Prostate gland (tissue), 2 donors: ENCODE results near the gene ANKS1B. TPM values are rescaled to one million over a fixed set of nuclear protein-coding genes. Genes with fewer than 3 reads are reported as not detected.

Experiments used
- DNase-seq: peaks from one replicate; pipeline ENCODE4 v3.0.0-alpha.2; 2019; ENCODE audit warnings: low spot score
- H3K27ac ChIP-seq, 2 donors: fragments of 200-600 bp; sonication (generic); 2 replicates each; pipeline ENCODE4 v1.5.1; 2017 to 2019
- H3K27me3 ChIP-seq: fragments of 200-600 bp; sonication (generic); replicated peaks from 2 replicates; pipeline ENCODE4 v1.5.1; 2019; ENCODE audit not compliant: insufficient read depth
- H3K36me3 ChIP-seq, 2 donors: fragments of 200-600 bp; sonication (generic); 1 replicate in 1 of 2; 2 replicates in 1 of 2; pipeline versions ENCODE4 v1.5.1 to v1.8.1; 2017 to 2019
- H3K4me1 ChIP-seq: fragments of 200-600 bp; sonication (generic); replicated peaks from 2 replicates; pipeline ENCODE4 v1.5.1; 2019
- H3K4me3 ChIP-seq, 2 donors: fragments of 200-600 bp; sonication (generic); 2 replicates each; pipeline ENCODE4 v1.5.1; 2017 to 2019
- H3K9me3 ChIP-seq: fragments of 200-600 bp; sonication (generic); 2 replicates; pipeline ENCODE4 v1.5.1; 2017
- CTCF ChIP-seq, 4 experiments: fragments of 200-600 bp in 2 of 4; fragments of 450-650 bp in 2 of 4; sonication (generic) in 2 of 4; IDR thresholded peaks; 1 replicate in 3 of 4; 2 replicates in 1 of 4; pipeline ENCODE4 v1.5.1; 2016 to 2019; ENCODE audit warnings: antibody characterized with exemption in 4 of 4, mild to moderate bottlenecking in 2 of 4, moderate library complexity in 2 of 4
- POLR2A ChIP-seq: fragments of 450-650 bp; IDR thresholded peaks from one replicate; pipeline ENCODE4 v1.6.1; 2016; ENCODE audit warnings: antibody characterized with exemption, mild to moderate bottlenecking
- POLR2AphosphoS5 ChIP-seq: sonication (generic); formaldehyde crosslinking; IDR thresholded peaks from one replicate; pipeline ENCODE4 v1.6.1; 2017; ENCODE audit warnings: antibody characterized with exemption
- WGBS: methylation state at CpG from one replicate; pipeline ENCODE4 v1.1.5; 2018; 5-methylcytosine and 5-hydroxymethylcytosine counted together
- intact Hi-C: fragments of 100-400 bp; cut with DNase I; formaldehyde crosslinking; loops from one replicate; pipeline ENCODE4 v1.14.2; 2022
- total RNA-seq, 2 donors: library from RNA; depleted of rRNA; stranded (reverse); fragments of >200 nt; gene quantifications; one replicate each; pipeline ENCODE4 v1.1.0, GENCODE V29; 2016

The ANKS1B gene
- total RNA-seq, 2 donors from 2014 or later = 13.0 to 17.4 TPM

DNA sequence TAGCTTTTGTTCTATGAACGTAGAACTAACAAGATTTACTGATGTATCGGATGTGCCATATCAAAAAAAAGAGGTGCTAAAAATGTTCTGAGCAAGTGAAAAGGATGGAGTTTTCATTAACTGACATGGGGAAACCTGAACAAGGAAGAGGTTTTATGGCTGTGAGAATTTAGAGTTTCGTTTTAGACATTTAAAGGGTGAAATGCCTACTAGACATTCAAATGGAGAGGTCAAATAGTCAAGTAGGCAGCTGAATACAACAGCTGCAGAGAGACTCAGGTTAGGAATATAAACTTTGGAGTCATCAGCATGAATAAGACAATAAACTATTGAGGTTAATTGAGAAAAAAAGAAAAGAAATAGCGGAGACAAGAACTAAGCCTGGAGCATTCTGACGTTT, 702.1 kb downstream of the ANKS1B start:
- no peak for TF ChIP-seq POLR2AphosphoS5
- no peak for TF ChIP-seq POLR2A
- TF ChIP-seq CTCF (IDR thresholded peaks at IDR 0.05) = no peak
- WGBS = 58% methylated on average over 5 of the region's 5 CpGs
- H3K4me3 ChIP-seq = no peak overlapping the region
- no peaks in the 10 kb centered on the region for H3K9me3 ChIP-seq
- no peaks in the 10 kb centered on the region for H3K27me3 ChIP-seq
- DNase-seq = no peak
- no peak overlapping the region for H3K27ac ChIP-seq
- intact Hi-C loops = no loop called here
- no peaks in the 10 kb centered on the region for H3K36me3 ChIP-seq
- H3K4me1 ChIP-seq = no peaks in the 10 kb centered on the region

GRCh38 chr12:99282086-99282485, 702.6 kb downstream of the ANKS1B start:
- no peaks in the 10 kb centered on the region for H3K9me3 ChIP-seq
- WGBS = 85% methylated on average over 1 of the region's 1 CpG
- DNase-seq = no peak
- intact Hi-C loops = no loop called here
- no peaks in the 10 kb centered on the region for H3K36me3 ChIP-seq
- no peaks in the 10 kb centered on the region for H3K27me3 ChIP-seq
- no peak overlapping the region for H3K27ac ChIP-seq
- TF ChIP-seq POLR2AphosphoS5 = no peak
- TF ChIP-seq POLR2A = no peak
- TF ChIP-seq CTCF (IDR thresholded peaks at IDR 0.05) = no peak
- no peaks in the 10 kb centered on the region for H3K4me1 ChIP-seq
- H3K4me3 ChIP-seq = no peak overlapping the region

DNA sequence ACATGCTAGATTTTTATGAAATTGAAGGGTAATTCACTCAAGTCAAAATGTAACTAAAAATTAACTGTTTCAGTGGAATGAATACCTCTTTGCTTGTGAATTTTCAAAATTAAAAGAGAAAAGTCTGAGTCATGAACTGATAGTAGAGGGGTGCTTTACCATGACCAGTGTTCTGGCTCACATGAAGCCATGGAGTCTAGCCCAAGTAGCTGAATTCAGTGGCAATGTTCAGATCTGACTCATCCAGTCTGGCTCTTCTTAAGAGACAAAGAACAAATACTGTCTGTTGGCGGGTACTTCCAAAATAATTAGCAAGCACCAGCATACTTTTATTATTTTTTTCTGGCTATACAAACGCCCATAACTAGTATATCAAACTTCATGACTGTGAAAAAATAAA, 703.5 kb downstream of the ANKS1B start:
- TF ChIP-seq CTCF (IDR thresholded peaks at IDR 0.05) (no peak), POLR2A (no peak), POLR2AphosphoS5 (no peak)
- H3K4me1 ChIP-seq = no peaks in the 10 kb centered on the region
- H3K27me3 ChIP-seq = no peaks in the 10 kb centered on the region
- H3K9me3 ChIP-seq = no peaks in the 10 kb centered on the region
- H3K27ac ChIP-seq = no peak overlapping the region
- intact Hi-C loops = no loop called here
- WGBS = 35% methylated on average over 2 of the region's 2 CpGs
- no peak overlapping the region for H3K4me3 ChIP-seq
- no peaks in the 10 kb centered on the region for H3K36me3 ChIP-seq
- DNase-seq = no peak

DNA sequence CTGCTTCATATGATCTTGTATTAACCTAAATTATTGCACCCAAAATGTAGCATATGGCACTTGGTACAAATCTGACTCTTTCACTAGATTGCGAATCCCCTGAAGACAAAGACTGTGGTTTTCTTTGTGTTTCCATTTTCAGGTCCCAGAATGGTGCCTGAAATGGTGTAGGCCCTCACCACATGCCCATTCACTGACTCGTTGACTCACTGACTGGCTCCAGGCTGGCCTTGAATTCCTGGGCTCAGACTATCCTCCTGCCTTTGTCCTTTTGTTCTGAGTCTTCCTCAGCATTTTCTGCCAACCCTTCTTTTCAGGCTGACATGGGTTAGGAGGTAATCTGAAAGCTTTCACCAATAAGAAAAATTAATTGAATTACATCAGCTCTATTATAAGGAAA, 705.8 kb downstream of the ANKS1B start:
- intact Hi-C loops = no loop called here
- no peaks in the 10 kb centered on the region for H3K9me3 ChIP-seq
- no peak for DNase-seq
- H3K4me3 ChIP-seq = no peak overlapping the region
- H3K4me1 ChIP-seq = no peaks in the 10 kb centered on the region
- 70% methylated on average over 2 of the region's 2 CpGs for WGBS
- H3K36me3 ChIP-seq = no peaks in the 10 kb centered on the region
- TF ChIP-seq POLR2AphosphoS5 (no peak), CTCF (IDR thresholded peaks at IDR 0.05) (no peak), POLR2A (no peak)
- H3K27ac ChIP-seq = no peak overlapping the region
- no peaks in the 10 kb centered on the region for H3K27me3 ChIP-seq

DNA sequence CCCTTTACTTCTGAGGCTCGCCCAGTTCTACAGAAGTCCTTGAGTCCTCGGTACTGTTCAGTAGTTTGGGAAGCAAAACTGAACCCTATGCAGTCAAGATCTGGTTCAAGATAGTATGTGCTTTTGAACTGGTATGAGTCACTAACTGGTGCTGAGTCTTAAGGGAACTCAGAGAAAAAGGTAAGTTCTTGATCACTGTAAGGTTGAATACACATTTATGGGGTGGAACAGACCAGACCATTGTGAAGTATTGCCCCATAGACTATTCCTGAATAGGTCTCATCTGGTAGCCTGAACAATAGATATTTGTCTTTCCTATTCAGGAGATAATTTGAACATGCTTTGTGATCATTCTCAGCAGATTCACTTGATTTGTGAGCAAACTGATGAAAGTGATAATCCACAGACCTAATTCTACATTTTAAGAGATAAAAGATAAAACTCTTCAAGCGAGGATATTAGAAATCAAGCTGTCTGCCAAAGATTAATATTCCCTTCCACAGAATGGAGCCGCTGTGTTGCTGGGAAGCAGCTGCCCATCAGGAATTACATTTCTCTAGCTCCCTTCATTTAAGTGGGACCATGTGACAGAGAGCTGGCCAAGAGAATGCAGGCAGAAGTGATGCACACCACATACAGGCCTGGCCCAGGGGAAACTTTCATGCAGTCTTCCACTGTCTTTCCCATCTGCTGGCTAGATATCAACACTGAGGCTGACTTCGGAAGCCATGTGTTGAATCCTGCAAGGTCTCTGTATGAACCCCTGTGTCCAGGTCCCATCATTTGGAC, 707.0 kb downstream of the ANKS1B start:
- no peak overlapping the region for H3K4me3 ChIP-seq
- no peaks in the 10 kb centered on the region for H3K27me3 ChIP-seq
- H3K27ac ChIP-seq = no peak overlapping the region
- WGBS = 80% methylated on average over 5 of the region's 5 CpGs
- no peaks in the 10 kb centered on the region for H3K4me1 ChIP-seq
- intact Hi-C loops = no loop called here
- TF ChIP-seq CTCF (IDR thresholded peaks at IDR 0.05) (no peak), POLR2AphosphoS5 (no peak), POLR2A (no peak)
- no peak for DNase-seq
- H3K9me3 ChIP-seq = no peaks in the 10 kb centered on the region
- no peaks in the 10 kb centered on the region for H3K36me3 ChIP-seq
